A673 (cell line): Measurements from ENCODE around the gene EPHA8.

ENCODE experiments used
- EZH2 ChIP-seq: fragments of 200-600 bp; sonication (generic); IDR thresholded peaks from 2 replicates; pipeline ENCODE4 v1.6.1; 2017; ENCODE audit warnings: borderline replicate concordance, low read depth, mild to moderate bottlenecking, mixed read lengths, antibody characterized with exemption, low read length; ENCODE audit not compliant: poor library complexity, severe bottlenecking
- TF ChIP-seq, protein P1 (sequence below): fragments of 300-800, 200-600 bp; sonication (generic); conservative IDR thresholded peaks from 2 replicates; pipeline ENCODE4 v1.5.1; 2017; ENCODE audit warnings: low read depth, mild to moderate bottlenecking, antibody characterized with exemption, low read length, moderate library complexity, mixed read lengths

DNA sequence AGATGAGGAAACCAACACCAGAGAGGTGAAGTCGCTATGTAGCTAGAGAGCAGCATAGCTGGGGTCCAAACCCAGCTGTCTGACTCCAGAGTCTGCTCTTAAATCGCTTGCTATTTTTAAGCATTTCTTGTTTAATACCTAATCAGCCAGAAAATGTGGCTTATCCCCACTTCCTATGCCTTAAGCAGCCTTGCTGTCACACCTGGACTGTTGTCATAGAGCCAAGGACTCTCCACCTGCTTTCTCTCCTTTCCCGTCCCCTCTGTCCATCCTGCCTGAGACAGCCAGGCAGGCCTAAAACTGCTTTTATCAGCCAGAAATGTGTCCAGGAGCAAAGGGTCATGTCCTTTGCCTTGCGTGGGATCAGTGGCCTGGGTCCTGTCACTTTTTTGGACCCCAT, 28.3 kb upstream of the EPHA8 start:
- TF ChIP-seq, protein P1, sequence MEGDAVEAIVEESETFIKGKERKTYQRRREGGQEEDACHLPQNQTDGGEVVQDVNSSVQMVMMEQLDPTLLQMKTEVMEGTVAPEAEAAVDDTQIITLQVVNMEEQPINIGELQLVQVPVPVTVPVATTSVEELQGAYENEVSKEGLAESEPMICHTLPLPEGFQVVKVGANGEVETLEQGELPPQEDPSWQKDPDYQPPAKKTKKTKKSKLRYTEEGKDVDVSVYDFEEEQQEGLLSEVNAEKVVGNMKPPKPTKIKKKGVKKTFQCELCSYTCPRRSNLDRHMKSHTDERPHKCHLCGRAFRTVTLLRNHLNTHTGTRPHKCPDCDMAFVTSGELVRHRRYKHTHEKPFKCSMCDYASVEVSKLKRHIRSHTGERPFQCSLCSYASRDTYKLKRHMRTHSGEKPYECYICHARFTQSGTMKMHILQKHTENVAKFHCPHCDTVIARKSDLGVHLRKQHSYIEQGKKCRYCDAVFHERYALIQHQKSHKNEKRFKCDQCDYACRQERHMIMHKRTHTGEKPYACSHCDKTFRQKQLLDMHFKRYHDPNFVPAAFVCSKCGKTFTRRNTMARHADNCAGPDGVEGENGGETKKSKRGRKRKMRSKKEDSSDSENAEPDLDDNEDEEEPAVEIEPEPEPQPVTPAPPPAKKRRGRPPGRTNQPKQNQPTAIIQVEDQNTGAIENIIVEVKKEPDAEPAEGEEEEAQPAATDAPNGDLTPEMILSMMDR = no peak
- TF ChIP-seq EZH2 = no peak
